Heart right ventricle (tissue), 16 donors: ENCODE data around the gene DNM3. TPM values are rescaled to one million over a fixed set of nuclear protein-coding genes. Genes with fewer than 3 reads are reported as not detected.

Experiments
- ATAC-seq, 8 donors: fragments of 200-7000 bp; cut with Tn5 transposase; one replicate each; pipeline ENCODE4 v1.9.1; 2020; ENCODE audit warnings: mild to moderate bottlenecking in 8 of 8, moderate library complexity in 8 of 8, moderate number of reproducible peaks in 1 of 8
- DNase-seq, 2 donors: peaks; one replicate each; pipeline ENCODE4 v3.0.0-alpha.2; 2020
- H3K27ac ChIP-seq, 10 donors: fragments of 200-600 bp; sonication (generic) in 2 of 10; one replicate each; pipeline versions ENCODE4 v1.5.0 to v1.8.0; 2020 to 2022; ENCODE audit warnings: mild to moderate bottlenecking in 3 of 10
- H3K27me3 ChIP-seq, 7 donors: fragments of 200-600 bp; one replicate each; pipeline ENCODE4 v1.8.0; 2021 to 2022; ENCODE audit warnings: mild to moderate bottlenecking in 2 of 7
- H3K36me3 ChIP-seq, 9 donors: fragments of 200-600 bp; sonication (generic) in 1 of 9; one replicate each; pipeline versions ENCODE4 v1.5.0 to v1.8.0; 2020 to 2022; ENCODE audit warnings: mild to moderate bottlenecking in 2 of 9
- H3K4me1 ChIP-seq, 9 donors: fragments of 200-600 bp; sonication (generic) in 1 of 9; one replicate each; pipeline versions ENCODE4 v1.5.0 to v1.8.0; 2020 to 2022; ENCODE audit warnings: mild to moderate bottlenecking in 4 of 9
- H3K4me3 ChIP-seq, 10 donors: fragments of 200-600 bp; sonication (generic) in 2 of 10; one replicate each; pipeline versions ENCODE4 v1.5.0 to v1.8.0; 2020 to 2022; ENCODE audit warnings: mild to moderate bottlenecking in 7 of 10, moderate library complexity in 2 of 10
- H3K9me3 ChIP-seq, 11 donors: fragments of 200-600 bp in 10 of 11; sonication (generic) in 2 of 11; one replicate each; pipeline versions ENCODE4 v1.5.0 to v1.8.0; 2013 to 2022; ENCODE audit warnings: mild to moderate bottlenecking in 2 of 11, control low read depth in 1 of 11, moderate library complexity in 1 of 11
- CTCF ChIP-seq, 9 donors: fragments of 200-600 bp; sonication (generic) in 2 of 9; IDR thresholded peaks; one replicate each; pipeline versions ENCODE4 v1.5.0 to v1.8.0; 2021 to 2022; ENCODE audit warnings: antibody characterized with exemption in 9 of 9, mild to moderate bottlenecking in 5 of 9, moderate library complexity in 1 of 9
- WGBS, 2 donors: extraction: QIAGEN DNeasy Blood & Tissue Kit; methylation state at CpG; one replicate each; pipeline ENCODE4 v1.1.7; 2013; ENCODE audit warnings: inconsistent platforms in 1 of 2; 5-methylcytosine and 5-hydroxymethylcytosine counted together
- intact Hi-C, 10 donors: fragments of 100-400 bp; cut with DNase I; formaldehyde crosslinking; loops; one replicate each; pipeline versions ENCODE4 v1.11.1 to v1.14.2; 2022
- polyA plus RNA-seq, 2 donors: library from polyadenylated mRNA; stranded (reverse); fragments of 200-250 nt; gene quantifications; one replicate each; pipeline ENCODE4 v1.2.3, GENCODE V29; 2013
- total RNA-seq, 10 donors: library from RNA; stranded (reverse); fragmentation: NEBNext Ultra II Directional in 3 of 10; extraction: Animal tissue kit (Norgen Biotek cat#: 25700) in 3 of 10; gene quantifications; one replicate each; pipeline versions ENCODE4 v1.2.1 to v1.2.4, GENCODE V29; 2021 to 2023
- donor health status: Arrhythmogenic right ventricular cardiomyopathy.
- donor health status: ischemic (EF 13 %, LVEDD 7.1; RV severe dilation, severe dysfunction).
- donor health status: healthy with polysubstance abuse.
- donor health status: DM: no; HTN: yes; CAD: no.
- donor health status: DM: no; HTN: no; CAD: no.
- donor health status: ischemic (EF 25% LVEDD 6.9; RV normal size, moderate dysfunction).
- donor health status: ischemic (EF 25% LVEDD 5.7; RV mildly dilated, moderate dysfunction).
- donor health status: healthy.
- donor health status: DM: yes; HTN: yes; CAD: no.
- donor health status: Ischemic cardiomyopathy.
- donor health status: ischemic (EF 35%, LVEDD 5.7; RV mildly dilated, moderate dysfunction).
- donor health status: nonischemic (EF 11% LVEDD 7.7; RV severe dilation, severe dysfunction).
- donor health status: DM: yes; HTN: yes; CAD: no.
- donor health status: PGD.
- donor health status: ischemic (EF 29% LVEDD 5.4; RV normal size, mild dysfunction).
- donor health status: nonischemic (EF 23%, LVEDD 6.1; RV moderate dilation, normal function).

The DNM3 gene
- total and polyA plus RNA-seq, 12 donors, result 0.77 to 2.8 (median 2.2) TPM

GRCh38 chr1:171881442-171881841 lies 40.1 kb downstream of the DNM3 start:
- no peak for ATAC-seq
- Histone ChIP-seq H3K27ac (no peak overlapping the region), H3K4me3 (no peak overlapping the region), H3K9me3 (no peaks in the 10 kb centered on the region), H3K4me1 (peaks cover 0 to 3% (median 0%) of the 10 kb centered on the region in 9 donors), H3K36me3 (no peaks in the 10 kb centered on the region), H3K27me3 (no peaks in the 10 kb centered on the region)
- no peak for TF ChIP-seq CTCF (IDR thresholded peaks at IDR 0.05)
- no peak for DNase-seq
- 50 to 67% methylated on average over 1 of the region's 1 CpG for WGBS, 2 donors
- intact Hi-C loops, result no loop called here

- no peaks in the 10 kb centered on the region for H3K27me3 ChIP-seq
- DNase-seq, result no peak
- no peaks in the 10 kb centered on the region for H3K36me3 ChIP-seq
- no peak for TF ChIP-seq CTCF (IDR thresholded peaks at IDR 0.05)
- intact Hi-C loops, result no loop called here
- no peak for ATAC-seq
- H3K9me3 ChIP-seq, result peaks cover 0 to 7% (median 0%) of the 10 kb centered on the region in 11 donors
- H3K4me1 ChIP-seq, result peaks cover 0 to 3% (median 0%) of the 10 kb centered on the region in 9 donors
- no peak overlapping the region for H3K4me3 ChIP-seq
- no peak overlapping the region for H3K27ac ChIP-seq
- WGBS, 2 donors, result 81 to 82% methylated on average over 4 of the region's 4 CpGs
Observed at GRCh38 chr1:171883849-171884248, 42.6 kb downstream of the DNM3 start.

- no peak overlapping the region for H3K27ac ChIP-seq
- no peak for ATAC-seq
- intact Hi-C loops, result no loop called here
Observed at GRCh38 chr1:171884475-171884874, 43.2 kb downstream of the DNM3 start.

GRCh38 chr1:171890131-171890530 lies 48.8 kb downstream of the DNM3 start:
- WGBS, 2 donors, result 72 to 76% methylated on average over 1 of the region's 1 CpG
- ATAC-seq (no peak), DNase-seq (no peak)
- no peak overlapping the region for H3K27ac ChIP-seq
- no peak overlapping the region for H3K4me3 ChIP-seq
- no peak for TF ChIP-seq CTCF (IDR thresholded peaks at IDR 0.05)
- H3K4me1 ChIP-seq, result no peaks in the 10 kb centered on the region
- intact Hi-C loops, result no loop called here
- peaks cover 0 to 19% (median 4%) of the 10 kb centered on the region in 11 donors for H3K9me3 ChIP-seq
- H3K27me3 ChIP-seq, result no peaks in the 10 kb centered on the region
- no peaks in the 10 kb centered on the region for H3K36me3 ChIP-seq

More at GRCh38 chr1:171884475-171884874, 43.2 kb downstream of the DNM3 start:
- H3K36me3 ChIP-seq, result no peaks in the 10 kb centered on the region
- no peak for TF ChIP-seq CTCF (IDR thresholded peaks at IDR 0.05)
- no peak overlapping the region for H3K4me3 ChIP-seq
- H3K4me1 ChIP-seq, result peaks cover 0 to 3% (median 0%) of the 10 kb centered on the region in 9 donors
- H3K27me3 ChIP-seq, result no peaks in the 10 kb centered on the region
- H3K9me3 ChIP-seq, result peaks cover 0 to 7% (median 0%) of the 10 kb centered on the region in 11 donors
- 81 to 83% methylated on average over 1 of the region's 1 CpG for WGBS, 2 donors
- no peak for DNase-seq
